GM23338 (cell line): ENCODE results near the gene SOWAHA. TPM values are rescaled to one million over a fixed set of nuclear protein-coding genes. Genes with fewer than 3 reads are reported as not detected.

ENCODE experiments used
- ATAC-seq: fragments of 200-7000 bp; cut with Tn5 transposase; 3 replicates; pipeline ENCODE4 v1.9.1; 2020
- DNase-seq: peaks from one replicate; pipeline ENCODE4 v3.0.0-alpha.2; 2015; ENCODE audit warnings: low spot score
- H2AFZ ChIP-seq: fragments of 200-600 bp; sonication (generic); 2 replicates; pipeline ENCODE4 v1.8.0; 2016; ENCODE audit warnings: antibody characterized with exemption, mild to moderate bottlenecking, moderate library complexity
- H3F3A ChIP-seq: fragments of 200-600 bp; sonication (generic); replicated peaks from 2 replicates; pipeline ENCODE4 v1.8.0; 2017; ENCODE audit warnings: antibody characterized with exemption, mixed run types, low read depth
- H3K27ac ChIP-seq: fragments of 200-600 bp; sonication (generic); 2 replicates; pipeline ENCODE4 v1.6.1; 2016; ENCODE audit warnings: low read depth
- H3K27me3 ChIP-seq: fragments of 200-600 bp; sonication (generic); 2 replicates; pipeline ENCODE4 v1.8.0; 2016; ENCODE audit warnings: mild to moderate bottlenecking, mixed run types, moderate library complexity; ENCODE audit not compliant: insufficient read depth
- H3K36me3 ChIP-seq: fragments of 200-600 bp; sonication (generic); 2 replicates; pipeline ENCODE4 v1.8.0; 2016; ENCODE audit warnings: mild to moderate bottlenecking; ENCODE audit not compliant: insufficient read depth
- H3K4me1 ChIP-seq: fragments of 200-600 bp; sonication (generic); 2 replicates; pipeline ENCODE4 v1.8.0; 2016; ENCODE audit warnings: mild to moderate bottlenecking, moderate library complexity; ENCODE audit not compliant: insufficient read depth
- H3K4me2 ChIP-seq: fragments of 200-600 bp; sonication (generic); 2 replicates; pipeline ENCODE4 v1.7.1; 2017; ENCODE audit warnings: mixed run types
- H3K4me3 ChIP-seq: fragments of 200-600 bp; sonication (generic); 2 replicates; pipeline ENCODE4 v1.6.1; 2016; ENCODE audit warnings: mixed run types
- H3K79me2 ChIP-seq: fragments of 200-600 bp; sonication (generic); replicated peaks from 2 replicates; pipeline ENCODE4 v1.8.0; 2017; ENCODE audit warnings: mild to moderate bottlenecking; ENCODE audit not compliant: insufficient read depth
- H3K9me2 ChIP-seq: fragments of 200-600 bp; sonication (generic); 2 replicates; pipeline ENCODE4 v1.8.0; 2017; ENCODE audit not compliant: insufficient read depth
- H4K20me1 ChIP-seq: fragments of 200-600 bp; sonication (generic); replicated peaks from 2 replicates; pipeline ENCODE4 v1.8.0; 2017; ENCODE audit warnings: mild to moderate bottlenecking; ENCODE audit not compliant: insufficient read depth
- H3K27ac Mint-ChIP-seq: 2 replicates; pipeline ENCODE4 v1.8.0; 2020; ENCODE audit warnings: inconsistent platforms, mild to moderate bottlenecking, moderate library complexity, mixed read lengths
- H3K27me3 Mint-ChIP-seq: 3 replicates; pipeline ENCODE4 v1.8.0; 2022; ENCODE audit warnings: low read depth, mild to moderate bottlenecking, moderate library complexity, mixed read lengths, inconsistent platforms; ENCODE audit not compliant: insufficient read depth, poor library complexity
- H3K36me3 Mint-ChIP-seq: 3 replicates; pipeline ENCODE4 v1.8.0; 2021; ENCODE audit warnings: low read depth, mild to moderate bottlenecking, inconsistent platforms, moderate library complexity, mixed read lengths
- H3K4me1 Mint-ChIP-seq: 3 replicates; pipeline ENCODE4 v1.8.0; 2020; ENCODE audit warnings: mild to moderate bottlenecking, inconsistent platforms, mixed read lengths
- H3K4me3 Mint-ChIP-seq: 3 replicates; pipeline ENCODE4 v1.8.0; 2021; ENCODE audit warnings: moderate library complexity, mild to moderate bottlenecking, inconsistent platforms, mixed read lengths
- H3K9me3 Mint-ChIP-seq: 3 replicates; pipeline ENCODE4 v1.8.0; 2020; ENCODE audit warnings: moderate library complexity, mild to moderate bottlenecking, inconsistent platforms, mixed read lengths
- EZH2 ChIP-seq: fragments of 200-600 bp; sonication (generic); IDR thresholded peaks from one replicate; pipeline ENCODE4 v1.8.0; 2017; ENCODE audit warnings: antibody characterized with exemption, mild to moderate bottlenecking, low read depth; ENCODE audit not compliant: unreplicated experiment
- EZH2phosphoT487 ChIP-seq: fragments of 200-600 bp; sonication (generic); IDR thresholded peaks from one replicate; pipeline ENCODE4 v1.8.1; 2018; ENCODE audit warnings: antibody characterized with exemption; ENCODE audit not compliant: unreplicated experiment
- STAT1 ChIP-seq: IDR thresholded peaks from one replicate; pipeline ENCODE4 v1.6.1; 2016; ENCODE audit warnings: antibody characterized with exemption; ENCODE audit not compliant: unreplicated experiment
- ZNF462 ChIP-seq: fragments of 250-450 bp; sonication (Bioruptor Pico); IDR thresholded peaks from 2 replicates; pipeline ENCODE4 v1.5.0; 2020; ENCODE audit warnings: mild to moderate bottlenecking, moderate library complexity
- polyA plus RNA-seq: library from polyadenylated mRNA; unstranded; fragments of >200 nt; fragmentation: Nextera tagmentation; extraction: Ambion mirVana; gene quantifications from 2 replicates; pipeline ENCODE4 v1.2.1, GENCODE V29; 2016
- total RNA-seq: library from RNA; depleted of rRNA; stranded (reverse); fragments of >200 nt; shearing (Covaris generic); gene quantifications from 2 replicates; pipeline ENCODE4 v1.2.3, GENCODE V29; 2014
- TF ChIP-seq, protein P1 (sequence below): IDR thresholded peaks from 2 replicates; pipeline ENCODE4 v1.6.1; 2016; ENCODE audit warnings: antibody characterized with exemption
- TF ChIP-seq, protein P2 (sequence below): IDR thresholded peaks from one replicate; pipeline ENCODE4 v1.6.1; 2018; ENCODE audit warnings: antibody characterized with exemption; ENCODE audit not compliant: unreplicated experiment

The SOWAHA gene
- total and polyA plus RNA-seq, 2 experiments from 2014 or later, result 0.18 to 0.52 TPM

GRCh38 chr5:132859889-132860437 lies 46.9 kb downstream of the SOWAHA start:
- no peak for ATAC-seq
- no peak for DNase-seq
- no peak overlapping the region for H3K27ac ChIP-seq
- no peak for TF ChIP-seq STAT1
- TF ChIP-seq EZH2phosphoT487, result no peak
- TF ChIP-seq EZH2, result no peak
- no peak for TF ChIP-seq ZNF462 (CRISPR knock-in tag)
- TF ChIP-seq, protein P1, sequence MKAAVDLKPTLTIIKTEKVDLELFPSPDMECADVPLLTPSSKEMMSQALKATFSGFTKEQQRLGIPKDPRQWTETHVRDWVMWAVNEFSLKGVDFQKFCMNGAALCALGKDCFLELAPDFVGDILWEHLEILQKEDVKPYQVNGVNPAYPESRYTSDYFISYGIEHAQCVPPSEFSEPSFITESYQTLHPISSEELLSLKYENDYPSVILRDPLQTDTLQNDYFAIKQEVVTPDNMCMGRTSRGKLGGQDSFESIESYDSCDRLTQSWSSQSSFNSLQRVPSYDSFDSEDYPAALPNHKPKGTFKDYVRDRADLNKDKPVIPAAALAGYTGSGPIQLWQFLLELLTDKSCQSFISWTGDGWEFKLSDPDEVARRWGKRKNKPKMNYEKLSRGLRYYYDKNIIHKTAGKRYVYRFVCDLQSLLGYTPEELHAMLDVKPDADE, result no peak
- TF ChIP-seq, protein P2, sequence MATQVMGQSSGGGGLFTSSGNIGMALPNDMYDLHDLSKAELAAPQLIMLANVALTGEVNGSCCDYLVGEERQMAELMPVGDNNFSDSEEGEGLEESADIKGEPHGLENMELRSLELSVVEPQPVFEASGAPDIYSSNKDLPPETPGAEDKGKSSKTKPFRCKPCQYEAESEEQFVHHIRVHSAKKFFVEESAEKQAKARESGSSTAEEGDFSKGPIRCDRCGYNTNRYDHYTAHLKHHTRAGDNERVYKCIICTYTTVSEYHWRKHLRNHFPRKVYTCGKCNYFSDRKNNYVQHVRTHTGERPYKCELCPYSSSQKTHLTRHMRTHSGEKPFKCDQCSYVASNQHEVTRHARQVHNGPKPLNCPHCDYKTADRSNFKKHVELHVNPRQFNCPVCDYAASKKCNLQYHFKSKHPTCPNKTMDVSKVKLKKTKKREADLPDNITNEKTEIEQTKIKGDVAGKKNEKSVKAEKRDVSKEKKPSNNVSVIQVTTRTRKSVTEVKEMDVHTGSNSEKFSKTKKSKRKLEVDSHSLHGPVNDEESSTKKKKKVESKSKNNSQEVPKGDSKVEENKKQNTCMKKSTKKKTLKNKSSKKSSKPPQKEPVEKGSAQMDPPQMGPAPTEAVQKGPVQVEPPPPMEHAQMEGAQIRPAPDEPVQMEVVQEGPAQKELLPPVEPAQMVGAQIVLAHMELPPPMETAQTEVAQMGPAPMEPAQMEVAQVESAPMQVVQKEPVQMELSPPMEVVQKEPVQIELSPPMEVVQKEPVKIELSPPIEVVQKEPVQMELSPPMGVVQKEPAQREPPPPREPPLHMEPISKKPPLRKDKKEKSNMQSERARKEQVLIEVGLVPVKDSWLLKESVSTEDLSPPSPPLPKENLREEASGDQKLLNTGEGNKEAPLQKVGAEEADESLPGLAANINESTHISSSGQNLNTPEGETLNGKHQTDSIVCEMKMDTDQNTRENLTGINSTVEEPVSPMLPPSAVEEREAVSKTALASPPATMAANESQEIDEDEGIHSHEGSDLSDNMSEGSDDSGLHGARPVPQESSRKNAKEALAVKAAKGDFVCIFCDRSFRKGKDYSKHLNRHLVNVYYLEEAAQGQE, result no peak
- H3K4me2 ChIP-seq, result no peak overlapping the region
- no peaks in the 10 kb centered on the region for H3K9me3 Mint-ChIP-seq
- H3K27ac Mint-ChIP-seq, result no peak overlapping the region
- H3K4me1 Mint-ChIP-seq, result peaks cover 6% of the 10 kb centered on the region; the same call in 2 of the 3 replicates
- H3K36me3 ChIP-seq, result no peaks in the 10 kb centered on the region
- H3F3A ChIP-seq, result no peaks in the 10 kb centered on the region
- no peaks in the 10 kb centered on the region for H4K20me1 ChIP-seq
- H3K4me3 Mint-ChIP-seq, result no peak overlapping the region
- peaks cover 1% of the 10 kb centered on the region for H3K27me3 Mint-ChIP-seq
- H3K4me1 ChIP-seq, result peaks cover 5% of the 10 kb centered on the region
- H3K79me2 ChIP-seq, result no peaks in the 10 kb centered on the region
- no peaks in the 10 kb centered on the region for H3K27me3 ChIP-seq
- H2AFZ ChIP-seq, result no peak overlapping the region
- no peak overlapping the region for H3K4me3 ChIP-seq
- H3K36me3 Mint-ChIP-seq, result no peaks in the 10 kb centered on the region
- no peaks in the 10 kb centered on the region for H3K9me2 ChIP-seq
